Panc1 (cell line): Measurements from ENCODE around the gene TMEM203. TPM values are rescaled to one million over a fixed set of nuclear protein-coding genes. Genes with fewer than 3 reads are reported as not detected.
A peak's percentile ranks its signal among the peaks of the same experiment; 100 is the strongest.
"Not testable (repeated sequence)": the region's sequence is repeated elsewhere in the genome, so short reads cannot be mapped to it uniquely, and the experiment has no call there.

Experiments
- ATAC-seq: fragments of 200-7000 bp; cut with Tn5 transposase; 2 replicates; pipeline ENCODE4 v1.9.1; 2020; ENCODE audit warnings: mild to moderate bottlenecking, moderate library complexity
- BruUV-seq: library from RNA; stranded (reverse); fragments of 400-500 nt; replicated peaks from 2 replicates; lab custom pipeline; 2021; lab: Mats Ljungman, UMichigan
- CTCF ChIA-PET: fragments of 300-600 bp; sonication (Branson Sonifier 250); formaldehyde crosslinking; loops from one replicate; lab custom pipeline; 2022; ENCODE audit warnings: antibody characterized with exemption; lab: Charles Lee
- POLR2A ChIA-PET: fragments of 300-600 bp; sonication (Branson Sonifier 250); formaldehyde crosslinking; loops from one replicate; lab custom pipeline; 2022; ENCODE audit warnings: antibody characterized with exemption; lab: Charles Lee
- DNase-seq: peaks from one replicate; pipeline ENCODE4 v3.0.0-alpha.2; 2010; ENCODE audit warnings: low read depth, low spot score
- H3K27ac ChIP-seq: 2 replicates; pipeline ENCODE4 v1.5.1; 2011; ENCODE audit warnings: mild to moderate bottlenecking, low read length, inconsistent platforms
- H3K27me3 ChIP-seq: fragments of 200-500 bp; sonication (Bioruptor generic); 2 replicates; pipeline ENCODE4 v1.6.0; 2014; ENCODE audit warnings: low read length, inconsistent platforms; ENCODE audit not compliant: control insufficient read depth, insufficient read depth
- H3K36me3 ChIP-seq: fragments of 200-500 bp; sonication (Bioruptor generic); 2 replicates; pipeline ENCODE4 v1.5.1; 2014; ENCODE audit warnings: inconsistent platforms, mild to moderate bottlenecking, low read length, moderate library complexity; ENCODE audit not compliant: control insufficient read depth, insufficient read depth
- H3K4me1 ChIP-seq: 2 replicates; pipeline ENCODE4 v1.5.1; 2011; ENCODE audit warnings: inconsistent platforms, mild to moderate bottlenecking, low read length, moderate library complexity; ENCODE audit not compliant: control insufficient read depth, insufficient read depth
- H3K4me3 ChIP-seq, 2 experiments: 2 replicates each; pipeline ENCODE4 v1.5.1; 2011 to 2012; ENCODE audit warnings: low read depth in 2 of 2, low read length in 2 of 2, mild to moderate bottlenecking in 2 of 2, inconsistent platforms in 1 of 2, moderate library complexity in 1 of 2
- H3K9me3 ChIP-seq: fragments of 200-500 bp; sonication (Bioruptor generic); 2 replicates; pipeline ENCODE4 v1.5.1; 2014; ENCODE audit warnings: low read depth, mild to moderate bottlenecking, inconsistent platforms, low read length, moderate library complexity; ENCODE audit not compliant: control insufficient read depth, insufficient read depth
- POLR2AphosphoS5 ChIP-seq: IDR thresholded peaks from 2 replicates; pipeline ENCODE4 v1.6.1; 2012; ENCODE audit warnings: mild to moderate bottlenecking, low read depth, low read length, moderate library complexity
- SIN3A ChIP-seq: IDR thresholded peaks from 2 replicates; pipeline ENCODE4 v1.6.1; 2012; ENCODE audit warnings: low read depth, mild to moderate bottlenecking, low read length, moderate library complexity, borderline replicate concordance; ENCODE audit not compliant: insufficient read depth
- TCF7L2 ChIP-seq: IDR thresholded peaks from 2 replicates; pipeline ENCODE4 v1.6.1; 2011; ENCODE audit warnings: mild to moderate bottlenecking, low read depth, low read length, inconsistent platforms
- in situ Hi-C: cut with HindIII; loops from 2 replicates; pipeline ENCODE4 v1.10.0; 2016; ENCODE audit warnings: low sequenced_read_pairs, low pct_unique_long_range_greater_than_20kb
- intact Hi-C: fragments of 100-400 bp; cut with micrococcal nuclease; formaldehyde crosslinking; loops from one replicate; pipeline ENCODE4 v1.10.0; 2022; ENCODE audit not compliant: unreplicated experiment
- total RNA-seq: library from RNA; stranded (reverse); gene quantifications from one replicate; pipeline ENCODE4 v1.2.1, GENCODE V29; 2021; ENCODE audit not compliant: unreplicated experiment
- TF ChIP-seq, protein P1 (sequence below): fragments of 450-650 bp; IDR thresholded peaks from 2 replicates; pipeline ENCODE4 v1.5.1; 2017; ENCODE audit warnings: mild to moderate bottlenecking
- TF ChIP-seq, protein P2 (sequence below), 2 experiments: IDR thresholded peaks; 2 replicates each; pipeline ENCODE4 v1.6.1; 2011 to 2012; ENCODE audit warnings: low read depth in 2 of 2, control low read depth in 1 of 2, low read length in 1 of 2, mild to moderate bottlenecking in 1 of 2, moderate library complexity in 1 of 2; ENCODE audit not compliant: insufficient read depth in 1 of 2

The TMEM203 gene
- total RNA-seq, 1 experiment from 2014 or later = 25.4 TPM

DNA sequence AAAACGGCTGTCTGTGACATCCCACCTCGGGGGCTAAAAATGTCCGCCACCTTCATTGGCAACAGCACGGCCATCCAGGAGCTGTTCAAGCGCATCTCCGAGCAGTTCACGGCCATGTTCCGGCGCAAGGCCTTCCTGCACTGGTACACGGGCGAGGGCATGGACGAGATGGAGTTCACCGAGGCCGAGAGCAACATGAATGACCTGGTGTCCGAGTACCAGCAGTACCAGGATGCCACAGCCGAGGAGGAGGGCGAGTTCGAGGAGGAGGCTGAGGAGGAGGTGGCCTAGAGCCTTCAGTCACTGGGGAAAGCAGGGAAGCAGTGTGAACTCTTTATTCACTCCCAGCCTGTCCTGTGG, 37.8 kb upstream of the TMEM203 start:
- BruUV-seq = TSS peak; percentile 96
- H3K9me3 ChIP-seq, ATAC-seq, DNase-seq, H3K36me3 ChIP-seq, intact Hi-C loops, in situ Hi-C loops, H3K27me3 ChIP-seq, CTCF ChIA-PET: not testable (repeated sequence)
- Histone ChIP-seq H3K27ac (peak overlapping the region; percentile 4; the same call in 1 of the 2 replicates), H3K4me1 (peaks cover 26% of the 10 kb centered on the region), H3K4me3 (peak overlapping the region; percentile 58 to 70)
- POLR2A ChIA-PET = interaction anchor here (1.6 kb wide), 1 partner anchor 11 kb away, joined by 4 read pairs; no protein-coding TSS in a partner anchor

DNA sequence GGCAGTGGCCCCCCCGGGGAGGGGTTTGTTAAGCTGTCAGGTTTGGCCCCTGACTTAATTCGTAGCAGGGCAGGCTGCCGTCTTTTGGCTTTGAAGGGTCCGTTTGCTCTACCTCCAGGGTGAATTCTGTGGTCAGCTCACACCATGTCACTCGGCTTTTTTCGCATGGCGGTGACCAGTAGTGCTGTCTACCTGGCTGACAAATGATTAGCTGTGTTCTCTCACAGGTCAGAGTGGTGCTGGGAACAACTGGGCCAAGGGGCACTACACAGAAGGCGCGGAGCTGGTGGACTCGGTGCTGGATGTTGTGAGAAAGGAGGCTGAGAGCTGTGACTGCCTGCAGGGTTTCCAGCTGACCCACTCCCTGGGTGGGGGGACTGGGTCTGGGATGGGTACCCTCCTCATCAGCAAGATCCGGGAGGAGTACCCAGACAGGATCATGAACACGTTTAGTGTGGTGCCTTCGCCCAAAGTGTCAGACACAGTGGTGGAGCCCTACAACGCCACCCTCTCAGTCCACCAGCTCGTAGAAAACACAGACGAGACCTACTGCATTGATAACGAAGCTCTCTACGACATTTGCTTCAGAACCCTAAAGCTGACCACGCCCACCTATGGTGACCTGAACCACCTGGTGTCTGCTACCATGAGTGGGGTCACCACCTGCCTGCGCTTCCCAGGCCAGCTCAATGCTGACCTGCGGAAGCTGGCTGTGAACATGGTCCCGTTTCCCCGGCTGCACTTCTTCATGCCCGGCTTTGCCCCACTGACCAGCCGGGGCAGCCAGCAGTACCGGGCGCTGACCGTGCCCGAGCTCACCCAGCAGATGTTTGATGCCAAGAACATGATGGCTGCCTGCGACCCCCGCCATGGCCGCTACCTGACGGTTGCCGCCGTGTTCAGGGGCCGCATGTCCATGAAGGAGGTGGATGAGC, 37.1 kb upstream of the TMEM203 start:
- Histone ChIP-seq H3K27me3 (no peaks in the 10 kb centered on the region), H3K36me3 (peaks cover 4% of the 10 kb centered on the region), H3K27ac (peak overlapping the region; percentile 77), H3K4me3 (peak overlapping the region; percentile 58 to 70), H3K9me3 (no peaks in the 10 kb centered on the region), H3K4me1 (peaks cover 33% of the 10 kb centered on the region)
- in situ Hi-C loops = no loop called here
- intact Hi-C loops = no loop called here
- ATAC-seq (no peak), DNase-seq (no peak)
- no TSS peak for BruUV-seq
- no peak for TF ChIP-seq SIN3A
- no peak; the same call in 1 of the 2 replicates for TF ChIP-seq POLR2AphosphoS5
- TF ChIP-seq TCF7L2 = no peak
- TF ChIP-seq, protein P1, sequence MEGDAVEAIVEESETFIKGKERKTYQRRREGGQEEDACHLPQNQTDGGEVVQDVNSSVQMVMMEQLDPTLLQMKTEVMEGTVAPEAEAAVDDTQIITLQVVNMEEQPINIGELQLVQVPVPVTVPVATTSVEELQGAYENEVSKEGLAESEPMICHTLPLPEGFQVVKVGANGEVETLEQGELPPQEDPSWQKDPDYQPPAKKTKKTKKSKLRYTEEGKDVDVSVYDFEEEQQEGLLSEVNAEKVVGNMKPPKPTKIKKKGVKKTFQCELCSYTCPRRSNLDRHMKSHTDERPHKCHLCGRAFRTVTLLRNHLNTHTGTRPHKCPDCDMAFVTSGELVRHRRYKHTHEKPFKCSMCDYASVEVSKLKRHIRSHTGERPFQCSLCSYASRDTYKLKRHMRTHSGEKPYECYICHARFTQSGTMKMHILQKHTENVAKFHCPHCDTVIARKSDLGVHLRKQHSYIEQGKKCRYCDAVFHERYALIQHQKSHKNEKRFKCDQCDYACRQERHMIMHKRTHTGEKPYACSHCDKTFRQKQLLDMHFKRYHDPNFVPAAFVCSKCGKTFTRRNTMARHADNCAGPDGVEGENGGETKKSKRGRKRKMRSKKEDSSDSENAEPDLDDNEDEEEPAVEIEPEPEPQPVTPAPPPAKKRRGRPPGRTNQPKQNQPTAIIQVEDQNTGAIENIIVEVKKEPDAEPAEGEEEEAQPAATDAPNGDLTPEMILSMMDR = no peak
- TF ChIP-seq, protein P2, sequence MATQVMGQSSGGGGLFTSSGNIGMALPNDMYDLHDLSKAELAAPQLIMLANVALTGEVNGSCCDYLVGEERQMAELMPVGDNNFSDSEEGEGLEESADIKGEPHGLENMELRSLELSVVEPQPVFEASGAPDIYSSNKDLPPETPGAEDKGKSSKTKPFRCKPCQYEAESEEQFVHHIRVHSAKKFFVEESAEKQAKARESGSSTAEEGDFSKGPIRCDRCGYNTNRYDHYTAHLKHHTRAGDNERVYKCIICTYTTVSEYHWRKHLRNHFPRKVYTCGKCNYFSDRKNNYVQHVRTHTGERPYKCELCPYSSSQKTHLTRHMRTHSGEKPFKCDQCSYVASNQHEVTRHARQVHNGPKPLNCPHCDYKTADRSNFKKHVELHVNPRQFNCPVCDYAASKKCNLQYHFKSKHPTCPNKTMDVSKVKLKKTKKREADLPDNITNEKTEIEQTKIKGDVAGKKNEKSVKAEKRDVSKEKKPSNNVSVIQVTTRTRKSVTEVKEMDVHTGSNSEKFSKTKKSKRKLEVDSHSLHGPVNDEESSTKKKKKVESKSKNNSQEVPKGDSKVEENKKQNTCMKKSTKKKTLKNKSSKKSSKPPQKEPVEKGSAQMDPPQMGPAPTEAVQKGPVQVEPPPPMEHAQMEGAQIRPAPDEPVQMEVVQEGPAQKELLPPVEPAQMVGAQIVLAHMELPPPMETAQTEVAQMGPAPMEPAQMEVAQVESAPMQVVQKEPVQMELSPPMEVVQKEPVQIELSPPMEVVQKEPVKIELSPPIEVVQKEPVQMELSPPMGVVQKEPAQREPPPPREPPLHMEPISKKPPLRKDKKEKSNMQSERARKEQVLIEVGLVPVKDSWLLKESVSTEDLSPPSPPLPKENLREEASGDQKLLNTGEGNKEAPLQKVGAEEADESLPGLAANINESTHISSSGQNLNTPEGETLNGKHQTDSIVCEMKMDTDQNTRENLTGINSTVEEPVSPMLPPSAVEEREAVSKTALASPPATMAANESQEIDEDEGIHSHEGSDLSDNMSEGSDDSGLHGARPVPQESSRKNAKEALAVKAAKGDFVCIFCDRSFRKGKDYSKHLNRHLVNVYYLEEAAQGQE (IDR thresholded peaks at IDR 0.05; ENCODE audit: insufficient read depth in 1 of 2, low read depth in 2 of 2, low read length in 1 of 2) = no peak
- ChIA-PET POLR2A (interaction anchor here (0.6 to 1.6 kb wide), 2 partner anchors 12 to 80 kb away, joined by 4 to 17 read pairs; no protein-coding TSS in a partner anchor), CTCF (no interaction called here)
